Left ventricle myocardium inferior (tissue), 1 donor: ENCODE data around the gene STX16. TPM values are rescaled to one million over a fixed set of nuclear protein-coding genes. Genes with fewer than 3 reads are reported as not detected.
"Not testable (repeated sequence)": the region's sequence is repeated elsewhere in the genome, so short reads cannot be mapped to it uniquely, and the experiment has no call there.

Source experiments
- DNase-seq: peaks from one replicate; pipeline ENCODE4 v3.0.0-alpha.2; 2020
- H3K27ac ChIP-seq: fragments of 200-600 bp; replicated peaks from 2 replicates; pipeline ENCODE4 v1.8.0; 2021
- H3K27me3 ChIP-seq: fragments of 200-600 bp; 2 replicates; pipeline ENCODE4 v1.8.0; 2021; ENCODE audit warnings: low read depth
- H3K36me3 ChIP-seq: fragments of 200-600 bp; 2 replicates; pipeline ENCODE4 v1.8.0; 2021
- H3K4me1 ChIP-seq: fragments of 200-600 bp; 2 replicates; pipeline ENCODE4 v1.8.0; 2021
- H3K4me3 ChIP-seq: fragments of 200-600 bp; 2 replicates; pipeline ENCODE4 v1.8.0; 2021; ENCODE audit warnings: mild to moderate bottlenecking, moderate library complexity
- H3K9me3 ChIP-seq: fragments of 200-600 bp; replicated peaks from 2 replicates; pipeline ENCODE4 v1.8.0; 2021
- intact Hi-C: fragments of 100-400 bp; cut with micrococcal nuclease; formaldehyde crosslinking; loops from one replicate; pipeline ENCODE4 v1.11.0; 2022
- total RNA-seq: library from RNA; stranded (reverse); fragmentation: NEBNext Ultra II Directional; extraction: Animal tissue kit (Norgen Biotek cat#: 25700); gene quantifications from one replicate; pipeline ENCODE4 v1.2.1, GENCODE V29; 2021
- TF ChIP-seq, protein P1 (sequence below): fragments of 200-600 bp; IDR thresholded peaks from 2 replicates; pipeline ENCODE4 v1.8.0; 2021; ENCODE audit warnings: antibody characterized with exemption, mild to moderate bottlenecking, borderline replicate concordance
- donor health status: DM: no; HTN: yes; CAD: no; lungs with severe emphysema.

STX16 gene
- total RNA-seq, 1 donor from 2014 or later, result 28.0 TPM

DNA sequence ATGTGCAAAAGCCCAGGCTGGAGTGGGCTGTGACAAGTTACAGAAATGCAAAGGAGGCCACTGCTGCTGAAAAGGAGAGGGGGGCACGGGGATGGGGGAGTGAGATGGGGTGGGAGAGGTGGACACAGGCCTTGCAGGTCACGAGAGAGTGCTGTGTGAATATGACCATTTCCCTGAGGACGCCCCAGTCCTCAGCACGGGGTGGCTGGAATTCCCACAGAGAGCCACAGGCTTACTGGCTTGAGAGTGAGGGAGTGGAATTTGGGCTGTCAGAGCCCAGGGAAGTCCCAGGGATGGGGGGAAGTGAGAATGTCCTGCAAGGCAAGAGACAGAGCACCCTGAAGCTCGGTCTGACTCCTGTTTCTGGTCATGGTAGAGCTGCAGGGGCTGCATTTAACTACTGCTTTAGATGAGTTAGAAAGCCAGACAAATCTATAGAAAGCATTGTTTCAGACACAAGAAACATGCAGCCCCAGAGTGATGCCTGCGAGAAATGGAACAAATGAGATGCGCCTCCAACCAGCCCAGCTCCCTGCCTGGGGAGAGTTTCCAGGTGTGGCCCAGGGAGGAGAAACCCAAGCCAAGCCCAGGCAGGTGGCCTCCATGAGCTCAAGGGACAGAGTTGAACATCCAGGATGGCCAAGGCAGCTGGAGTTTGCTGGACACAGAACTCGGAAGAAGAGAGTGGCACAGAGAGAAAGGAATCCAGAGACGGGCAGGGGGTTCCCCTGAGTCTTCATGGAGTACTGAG, 72.0 kb downstream of the STX16 start:
- intact Hi-C loops, result no loop called here
- H3K4me1 ChIP-seq, result no peaks in the 10 kb centered on the region
- H3K9me3 ChIP-seq, result peaks cover 24% of the 10 kb centered on the region
- H3K27ac ChIP-seq, result no peak overlapping the region
- no peak for DNase-seq
- H3K4me3 ChIP-seq, result no peak overlapping the region
- TF ChIP-seq, protein P1, sequence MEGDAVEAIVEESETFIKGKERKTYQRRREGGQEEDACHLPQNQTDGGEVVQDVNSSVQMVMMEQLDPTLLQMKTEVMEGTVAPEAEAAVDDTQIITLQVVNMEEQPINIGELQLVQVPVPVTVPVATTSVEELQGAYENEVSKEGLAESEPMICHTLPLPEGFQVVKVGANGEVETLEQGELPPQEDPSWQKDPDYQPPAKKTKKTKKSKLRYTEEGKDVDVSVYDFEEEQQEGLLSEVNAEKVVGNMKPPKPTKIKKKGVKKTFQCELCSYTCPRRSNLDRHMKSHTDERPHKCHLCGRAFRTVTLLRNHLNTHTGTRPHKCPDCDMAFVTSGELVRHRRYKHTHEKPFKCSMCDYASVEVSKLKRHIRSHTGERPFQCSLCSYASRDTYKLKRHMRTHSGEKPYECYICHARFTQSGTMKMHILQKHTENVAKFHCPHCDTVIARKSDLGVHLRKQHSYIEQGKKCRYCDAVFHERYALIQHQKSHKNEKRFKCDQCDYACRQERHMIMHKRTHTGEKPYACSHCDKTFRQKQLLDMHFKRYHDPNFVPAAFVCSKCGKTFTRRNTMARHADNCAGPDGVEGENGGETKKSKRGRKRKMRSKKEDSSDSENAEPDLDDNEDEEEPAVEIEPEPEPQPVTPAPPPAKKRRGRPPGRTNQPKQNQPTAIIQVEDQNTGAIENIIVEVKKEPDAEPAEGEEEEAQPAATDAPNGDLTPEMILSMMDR, result no peak
- H3K27me3 ChIP-seq, result peaks cover 48% of the 10 kb centered on the region
- H3K36me3 ChIP-seq, result no peaks in the 10 kb centered on the region

DNA sequence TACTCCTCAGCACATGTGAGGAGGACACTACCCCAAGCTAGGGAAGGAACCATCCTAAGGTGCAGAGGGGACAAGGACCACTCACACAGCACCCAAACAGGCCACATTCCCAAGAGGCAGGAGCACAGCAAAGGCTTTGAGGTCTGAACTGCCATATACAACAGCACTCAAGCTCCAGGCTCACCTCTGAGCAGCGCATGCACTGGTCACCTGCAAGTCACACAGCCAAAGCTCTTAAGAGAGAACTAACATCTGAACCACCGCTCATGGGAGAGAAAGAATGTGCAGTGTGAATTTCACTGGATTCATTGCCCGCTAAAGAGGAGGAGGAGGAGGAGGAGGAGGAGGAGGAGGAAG, 72.5 kb downstream of the STX16 start:
- Histone ChIP-seq H3K4me1 (no peaks in the 10 kb centered on the region), H3K4me3 (no peak overlapping the region), H3K36me3 (no peaks in the 10 kb centered on the region), H3K27ac (no peak overlapping the region), H3K27me3 (peaks cover 48% of the 10 kb centered on the region), H3K9me3 (peaks cover 27% of the 10 kb centered on the region)
- DNase-seq, result no peak
- TF ChIP-seq, protein P1, result no peak
- intact Hi-C loops, result no loop called here

DNA sequence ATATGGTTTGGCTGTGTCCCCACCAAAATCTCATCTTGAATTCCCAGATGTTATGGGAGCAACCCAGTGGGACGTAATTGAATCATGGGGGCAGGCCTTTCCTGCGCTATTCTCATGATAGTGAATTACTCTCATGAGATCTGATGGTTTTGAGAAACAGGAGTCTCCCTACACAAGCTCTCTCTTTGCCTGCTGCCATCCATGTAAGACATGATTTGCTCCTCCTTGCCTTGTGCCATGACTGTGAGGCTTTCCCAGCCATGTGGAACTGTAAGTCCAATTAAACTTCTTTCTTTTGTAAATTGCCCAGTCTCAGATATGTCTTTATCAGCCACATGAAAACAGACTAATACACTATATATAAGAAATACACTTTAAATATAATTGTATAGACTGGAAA, 75.1 kb downstream of the STX16 start:
- H3K9me3 ChIP-seq, result peaks cover 27% of the 10 kb centered on the region
- H3K27ac ChIP-seq, intact Hi-C loops, DNase-seq, H3K4me3 ChIP-seq, H3K36me3 ChIP-seq, H3K4me1 ChIP-seq: not testable (repeated sequence)
- H3K27me3 ChIP-seq, result peaks cover 35% of the 10 kb centered on the region

Other genes starting within 250 kb of the STX16 start
- 0.91 TPM for gene APCDD1L, start 135.9 kb upstream of the STX16 start, total RNA-seq
- gene NPEPL1, start 41.5 kb downstream of the STX16 start, total RNA-seq, result 33.6 TPM
- gene GNAS-AS1, start 199.6 kb downstream of the STX16 start, total RNA-seq, result 0.25 TPM
- 1,444 TPM for gene GNAS, start 201.4 kb downstream of the STX16 start, total RNA-seq